Activated CD8-positive, alpha-beta memory T cell treated with anti-CD3 and anti-CD28 coated beads, Interleukin-2, amount 50 U/mL, for 24 hours (primary cell): ENCODE results near the gene TBX6.

ENCODE experiments used
- DNase-seq: peaks from one replicate; pipeline ENCODE4 v3.0.0-alpha.2; 2020; ENCODE audit errors: extremely low read depth

TBX6 gene

DNA sequence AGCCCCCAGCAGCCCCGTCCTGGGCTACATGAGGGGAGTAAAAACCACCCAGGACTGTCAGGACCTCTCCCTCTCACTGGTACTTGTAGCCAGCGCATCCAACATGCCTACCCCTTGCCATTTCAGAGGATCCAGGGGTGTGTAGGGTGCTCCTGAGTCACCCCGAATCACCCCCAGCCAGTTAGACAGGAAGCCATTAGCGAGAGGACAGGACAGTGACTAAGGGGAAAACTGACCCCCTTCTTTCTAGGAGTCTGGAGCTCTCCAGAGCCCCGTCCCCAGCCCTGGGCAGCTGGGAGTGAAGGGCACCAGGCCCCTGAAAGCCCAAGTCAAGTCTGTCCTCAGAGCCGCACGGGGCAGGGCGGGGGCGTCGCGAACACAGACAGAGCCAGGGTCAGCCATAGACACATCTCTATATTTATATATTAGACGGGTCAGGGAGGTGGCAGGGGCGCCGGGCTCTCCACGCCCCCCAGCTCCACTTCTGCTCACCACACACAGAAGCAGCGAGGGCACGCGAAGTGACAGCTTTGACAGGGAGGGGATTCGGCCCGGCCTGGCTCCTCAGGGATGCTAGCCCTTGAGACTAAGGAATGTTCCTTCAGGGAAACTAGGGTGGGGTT lies 22.1 kb upstream of the TBX6 start:
- DNase-seq = no peak

DNA sequence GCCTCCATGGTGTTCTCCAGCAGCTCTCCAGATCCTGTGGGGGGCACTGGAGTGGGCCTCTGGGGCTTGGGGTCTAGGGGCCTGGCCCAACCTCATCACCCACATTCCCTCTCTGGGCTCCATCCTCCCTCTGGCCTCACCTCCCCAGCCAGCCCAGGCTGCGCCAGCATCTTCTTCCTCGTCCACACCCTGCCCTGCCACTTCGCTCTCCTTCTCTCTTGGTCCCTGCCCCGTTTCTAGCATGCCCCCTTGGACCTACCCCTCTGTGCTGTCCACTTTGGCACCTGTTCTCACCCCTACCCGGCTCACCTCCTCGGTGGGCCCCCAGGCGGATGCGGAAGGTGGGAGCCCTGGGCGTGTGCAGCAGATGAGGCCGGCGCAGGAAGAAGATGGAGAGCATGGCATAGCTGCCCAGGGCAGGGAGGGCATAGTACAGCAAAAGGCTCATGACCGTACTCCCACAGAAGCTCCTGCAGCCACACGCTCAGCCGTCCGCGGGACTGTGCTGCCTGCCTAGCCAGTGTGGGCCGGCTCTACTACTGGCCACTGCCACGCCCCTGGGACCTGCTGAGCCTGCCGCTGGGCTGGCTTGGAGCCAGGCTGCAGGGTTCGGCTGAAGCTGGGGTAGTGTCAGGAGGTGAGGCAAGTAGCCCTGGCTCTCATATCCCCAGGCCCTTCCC lies 21.4 kb upstream of the TBX6 start, which contains the start of gene GDPD3:
Gene GDPD3 (minus strand): TSS at position 507 of the 680 bp plus-strand sequence. CDS start 59 bp downstream, at position 448.
- no peak for DNase-seq

DNA sequence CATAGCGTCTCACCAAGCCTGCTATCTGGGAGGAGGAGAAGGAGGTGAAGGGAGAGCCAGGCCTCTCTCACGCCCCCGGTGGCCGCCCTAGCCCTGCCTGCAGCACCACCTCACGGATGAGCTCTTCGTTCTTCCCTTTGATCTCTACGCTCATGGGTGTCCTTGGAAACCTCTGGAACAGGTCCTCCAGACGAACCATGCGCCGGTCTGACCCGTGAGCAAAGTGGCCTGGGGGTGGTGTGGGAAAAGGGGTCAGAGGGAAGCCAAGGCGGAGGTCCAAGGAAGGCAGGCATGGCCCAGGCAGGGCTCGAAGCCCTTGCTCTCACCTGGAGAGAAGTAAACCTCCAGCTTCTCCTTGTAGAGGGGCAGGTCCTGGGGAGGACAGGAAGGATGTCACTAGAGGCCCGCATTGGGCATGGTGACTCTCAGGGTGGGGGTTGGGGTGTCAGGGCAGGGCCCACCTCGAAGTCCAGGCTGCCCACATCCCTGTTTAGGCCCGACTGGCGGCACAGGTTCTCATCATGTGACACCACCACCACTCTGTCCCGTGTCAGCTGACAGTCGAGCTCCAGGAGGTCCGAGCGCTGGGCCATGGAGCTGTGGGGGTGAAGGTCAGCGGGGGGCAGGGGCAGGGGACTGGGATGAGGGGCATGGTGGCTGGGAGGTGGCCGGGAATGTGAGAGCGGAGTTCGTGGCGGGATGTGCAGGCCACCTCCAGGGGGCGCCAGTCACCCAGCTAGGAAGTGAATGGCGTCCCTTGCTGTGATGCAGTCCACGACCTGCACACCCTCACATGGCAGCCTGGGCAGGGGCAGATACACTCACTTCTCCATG lies 20.7 kb upstream of the TBX6 start:
- DNase-seq = no peak

DNA sequence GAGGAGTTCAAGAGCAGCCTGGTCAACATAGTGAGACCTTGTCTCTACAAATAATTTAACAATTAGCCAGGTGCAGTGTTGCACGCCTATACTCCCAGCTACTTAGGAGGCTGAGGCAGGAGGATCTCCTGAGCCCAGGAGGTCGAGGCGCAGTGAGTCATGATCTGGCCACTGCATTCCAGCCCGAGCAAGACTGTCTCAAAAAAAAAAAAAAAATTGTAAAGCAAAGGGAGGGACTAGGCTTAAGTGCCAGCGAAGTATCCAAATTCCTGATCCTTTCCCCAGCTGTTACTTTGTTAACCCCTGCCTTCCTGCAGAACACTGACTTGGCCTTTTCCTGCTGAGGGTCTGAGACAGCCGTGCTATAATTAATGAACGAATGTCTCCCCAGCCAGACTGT lies 18.9 kb upstream of the TBX6 start:
- DNase-seq = no peak

DNA sequence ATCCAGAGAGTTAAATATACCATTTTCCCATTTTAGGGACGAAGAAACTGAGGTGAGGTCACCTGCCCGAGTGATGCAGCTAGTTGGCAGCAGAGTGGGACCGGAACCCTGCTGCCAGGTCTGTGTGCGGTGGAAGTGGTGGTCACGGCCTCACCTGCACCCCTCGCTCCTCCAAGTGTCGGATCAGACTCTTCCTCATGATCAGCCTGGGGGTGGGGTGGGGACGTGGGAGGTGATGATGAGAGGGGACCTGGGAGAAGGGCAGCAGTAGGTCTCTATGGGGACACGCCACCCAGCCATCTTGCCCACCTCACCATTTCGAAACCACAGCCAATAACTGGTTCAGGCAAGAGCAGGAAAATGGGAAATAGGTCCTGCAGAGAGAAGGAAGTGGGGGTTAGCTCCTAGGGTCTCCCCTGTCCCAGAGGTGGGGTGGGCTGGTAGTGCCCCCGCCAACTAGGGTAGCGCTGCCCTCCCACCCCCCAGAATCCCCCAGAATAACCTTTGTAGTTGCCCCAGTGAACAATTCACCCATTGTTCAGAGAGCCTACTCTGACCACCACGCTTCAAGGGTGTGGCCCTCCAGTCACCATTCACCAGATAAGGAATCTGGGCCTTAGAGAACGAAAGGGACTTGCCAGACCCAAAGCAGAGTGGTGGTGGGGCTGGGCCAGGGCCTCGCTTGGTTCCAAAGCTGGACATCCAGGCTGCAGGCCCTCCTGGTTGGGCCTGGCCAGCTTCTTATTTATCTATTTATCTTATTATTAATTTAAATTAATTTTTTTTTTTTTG lies 16.5 kb upstream of the TBX6 start:
- no peak for DNase-seq

DNA sequence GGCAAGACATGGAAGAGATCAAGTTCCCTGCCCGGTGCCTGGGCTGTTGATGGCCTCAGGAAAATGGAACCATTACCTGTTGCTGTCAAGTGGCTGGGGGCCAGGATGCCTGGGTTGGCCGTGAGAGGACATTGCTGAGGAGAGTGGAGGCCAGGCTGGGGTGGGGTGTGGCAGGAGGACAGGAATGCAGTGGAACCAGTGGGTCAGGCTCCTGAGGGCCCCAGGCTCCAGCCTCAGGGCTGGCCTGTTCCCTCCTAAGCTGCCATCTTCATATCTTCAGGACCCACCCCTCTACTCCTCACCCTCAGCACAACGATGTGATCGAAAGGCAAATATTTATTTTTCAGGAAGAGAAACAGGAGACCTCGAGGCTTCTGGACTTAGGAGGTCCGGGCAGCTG lies 12.8 kb upstream of the TBX6 start:
- DNase-seq = no peak

DNA sequence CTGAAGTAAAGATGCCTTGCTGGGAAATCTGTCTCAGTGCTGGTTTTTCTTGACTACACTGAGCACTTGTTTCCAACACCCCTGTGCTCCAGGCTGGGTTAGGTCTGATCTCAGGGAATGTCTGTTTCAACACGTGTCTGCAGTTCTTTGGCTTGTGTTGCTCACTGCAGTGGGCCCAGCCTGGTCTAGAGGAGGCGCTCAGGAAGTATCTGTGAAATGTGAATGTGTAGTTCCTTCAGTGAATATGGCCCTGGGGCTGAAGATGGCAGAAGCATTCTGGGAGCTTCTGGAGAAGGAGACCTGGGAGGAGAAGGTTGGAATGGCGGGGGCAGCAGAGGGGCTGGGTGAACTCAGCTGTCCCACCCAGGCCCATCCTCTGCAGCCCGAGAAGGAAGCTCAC lies 12.4 kb upstream of the TBX6 start:
- DNase-seq = no peak

DNA sequence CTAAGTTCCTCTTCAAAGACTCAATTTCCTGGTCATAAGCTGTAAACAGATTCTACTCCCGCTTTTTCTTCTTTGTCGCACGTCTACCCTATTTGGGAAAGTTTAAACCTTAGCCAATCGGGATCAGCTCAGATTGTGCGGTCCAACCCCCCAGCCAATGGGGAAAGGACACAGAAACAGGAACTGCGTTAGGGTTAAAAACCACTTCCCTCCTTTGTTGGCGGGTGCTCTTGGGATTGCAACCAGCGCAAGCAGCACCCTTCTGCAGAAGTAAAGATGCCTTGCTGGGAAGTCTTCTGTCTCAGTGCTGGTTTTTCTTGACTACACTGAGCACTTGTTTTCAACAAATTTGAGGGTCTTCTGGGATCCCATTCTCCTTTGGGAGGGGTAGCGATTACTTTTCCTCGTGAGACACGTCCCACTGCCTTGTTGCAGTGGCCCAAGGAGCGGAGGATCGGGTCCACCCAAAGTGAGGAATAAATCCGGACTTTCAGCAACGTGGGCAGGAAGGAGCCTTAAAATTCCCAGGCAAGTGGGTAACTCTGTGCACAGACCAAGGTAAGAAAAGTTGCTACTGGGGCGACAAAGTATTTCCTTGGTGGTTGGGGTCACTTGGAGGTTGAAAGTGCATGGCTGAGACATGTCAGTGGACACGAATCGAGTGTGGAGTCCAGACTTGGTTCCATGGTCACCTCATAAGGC lies 5.3 kb upstream of the TBX6 start:
- DNase-seq = no peak

DNA sequence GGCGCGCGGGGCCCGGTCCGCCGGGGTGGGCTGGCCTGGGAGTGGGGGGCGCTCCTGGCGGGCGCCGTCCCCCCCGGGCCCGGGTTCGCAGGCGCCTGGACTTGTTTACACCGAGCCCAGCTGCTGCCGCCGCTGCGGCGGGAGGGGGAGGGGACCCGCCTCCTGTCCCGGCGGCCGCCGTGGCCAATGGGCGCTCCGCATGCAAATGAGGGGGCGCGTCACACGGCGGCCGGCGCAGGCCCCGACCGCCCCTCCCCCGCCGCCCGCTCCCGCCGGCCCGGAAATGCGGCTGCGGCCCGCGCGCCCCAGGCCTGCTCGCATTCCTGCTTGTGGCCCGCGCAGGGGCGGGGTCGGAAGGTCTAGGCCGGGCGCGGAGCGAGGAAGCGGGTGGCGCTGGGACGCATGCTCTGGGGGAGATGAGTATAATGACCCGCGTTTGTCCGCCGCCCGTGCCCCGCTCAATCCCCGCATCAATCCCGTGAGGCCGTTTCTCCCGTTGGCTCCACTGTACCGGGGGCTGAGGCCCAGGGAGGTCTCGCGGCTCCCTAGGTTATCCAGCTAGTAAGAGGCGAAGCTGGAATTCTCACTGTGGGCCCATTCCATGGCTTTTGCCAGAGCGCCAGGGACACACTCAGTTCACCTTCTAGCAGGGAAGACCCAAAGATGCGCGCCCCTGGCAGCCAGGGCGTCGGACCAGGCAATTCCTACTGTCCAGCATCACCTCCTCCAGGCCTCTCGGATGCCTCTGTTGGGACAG lies 4.6 kb upstream of the TBX6 start, which contains the start of gene YPEL3:
Gene YPEL3 (minus strand): TSS at position 109 of the 757 bp plus-strand sequence. CDS start 731 bp downstream, outside the sequence.
- peak; percentile 53 for DNase-seq

DNA sequence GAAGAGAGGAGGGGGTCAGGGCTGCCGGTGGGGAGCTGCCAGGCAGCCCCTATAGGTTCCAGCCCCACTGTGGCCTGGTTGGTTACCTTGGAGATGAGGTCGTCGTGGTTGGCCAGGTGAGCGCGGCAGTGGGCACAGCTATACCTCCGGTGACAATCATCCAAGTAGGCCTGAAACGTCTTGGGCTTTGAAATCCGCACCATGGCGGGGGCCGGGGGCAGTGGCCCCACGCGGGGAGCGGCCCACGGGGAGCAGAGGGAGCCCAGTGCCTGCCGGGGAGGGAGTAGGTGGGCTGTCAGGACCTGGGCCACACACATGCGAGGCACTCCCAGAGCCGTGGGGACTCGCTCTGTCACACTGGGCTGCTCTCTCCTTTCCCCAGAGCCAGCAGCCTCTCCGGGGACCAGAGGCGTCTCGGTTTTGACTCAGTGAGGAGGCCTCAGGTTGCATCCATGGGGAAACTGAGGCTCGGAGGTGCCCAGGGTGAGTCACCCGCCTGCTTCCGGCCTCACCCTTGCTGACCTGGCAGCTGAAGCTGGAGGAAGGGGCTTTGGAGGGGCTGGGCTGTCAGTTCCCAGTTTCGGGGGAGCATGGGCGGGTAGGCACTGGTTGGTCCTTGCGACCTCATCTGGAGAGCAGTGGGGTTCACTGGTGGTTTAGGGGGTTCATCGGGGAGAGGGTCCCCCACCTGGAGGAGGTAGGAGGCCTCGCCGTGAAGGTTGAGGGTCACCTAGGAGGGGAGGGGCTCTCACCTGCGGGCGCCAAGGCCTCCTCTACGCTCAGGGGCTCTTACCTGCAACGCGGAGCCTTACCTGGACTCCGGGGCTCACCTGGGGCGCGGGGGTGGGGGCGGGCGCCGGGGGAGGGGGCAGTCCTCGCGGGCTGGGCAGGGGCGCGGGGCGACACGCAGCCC lies 3.7 kb upstream of the TBX6 start:
- no peak for DNase-seq

DNA sequence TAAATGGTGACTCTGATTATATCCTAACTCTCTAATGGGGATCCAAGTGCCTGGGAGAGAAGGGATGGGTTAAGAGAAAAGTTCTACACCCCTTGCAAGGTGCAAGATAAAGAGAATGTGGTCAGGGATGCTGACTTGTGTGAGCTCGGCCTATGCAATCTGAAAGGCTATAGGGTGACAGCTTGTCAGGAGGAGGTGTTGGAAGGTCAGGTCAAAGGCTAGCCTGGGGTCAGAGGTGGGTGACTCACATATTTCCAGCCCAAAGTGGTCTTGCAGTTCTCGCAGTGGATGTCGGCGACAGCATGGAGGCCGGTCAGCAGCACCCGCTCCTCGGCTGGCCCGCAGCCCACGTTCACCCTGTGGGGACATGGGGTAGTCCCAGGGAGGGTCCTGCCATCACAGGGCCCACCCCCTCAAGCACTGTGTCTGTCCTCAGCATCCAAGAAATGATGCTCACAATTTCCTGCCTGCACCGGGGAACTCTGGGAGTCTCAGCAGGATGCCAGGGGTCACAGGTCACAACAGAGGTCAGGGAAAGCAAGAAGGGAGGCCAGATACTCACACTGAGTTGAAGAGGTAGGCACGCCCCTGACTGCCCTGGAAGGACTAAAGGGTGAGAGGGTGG lies 2.9 kb upstream of the TBX6 start:
- no peak for DNase-seq

DNA sequence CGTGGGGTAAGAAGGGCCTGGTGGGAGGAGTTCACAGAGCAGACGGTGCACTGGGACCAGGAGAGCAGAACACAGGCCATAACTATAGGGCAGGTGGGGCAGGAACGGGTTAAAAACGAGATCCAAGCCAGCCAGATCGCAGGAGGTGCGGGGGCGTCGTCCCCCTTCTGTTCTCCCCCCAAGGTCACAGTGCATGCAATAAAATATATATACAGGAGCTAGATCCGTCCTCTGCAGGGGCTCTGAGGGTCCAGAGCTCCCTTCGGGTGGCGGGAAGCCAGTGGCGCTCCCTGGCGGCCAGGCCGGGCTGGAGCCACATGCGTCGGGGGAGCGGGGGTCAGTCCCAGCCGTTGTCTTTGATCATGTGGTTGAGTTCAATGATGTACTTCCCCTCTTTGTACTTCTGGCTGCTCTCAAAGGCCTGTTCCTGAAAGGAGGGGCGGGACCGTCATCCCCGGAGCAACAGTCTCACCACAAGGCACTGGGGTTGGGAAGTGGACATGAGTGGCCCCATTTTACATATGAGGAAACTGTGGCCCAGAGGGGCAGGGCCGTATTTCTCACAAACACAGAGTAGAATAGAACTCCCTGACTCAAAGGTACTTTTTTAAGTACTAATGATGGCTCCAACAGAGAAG lies 768 bp upstream of the TBX6 start:
- DNase-seq = peak; percentile 29

DNA sequence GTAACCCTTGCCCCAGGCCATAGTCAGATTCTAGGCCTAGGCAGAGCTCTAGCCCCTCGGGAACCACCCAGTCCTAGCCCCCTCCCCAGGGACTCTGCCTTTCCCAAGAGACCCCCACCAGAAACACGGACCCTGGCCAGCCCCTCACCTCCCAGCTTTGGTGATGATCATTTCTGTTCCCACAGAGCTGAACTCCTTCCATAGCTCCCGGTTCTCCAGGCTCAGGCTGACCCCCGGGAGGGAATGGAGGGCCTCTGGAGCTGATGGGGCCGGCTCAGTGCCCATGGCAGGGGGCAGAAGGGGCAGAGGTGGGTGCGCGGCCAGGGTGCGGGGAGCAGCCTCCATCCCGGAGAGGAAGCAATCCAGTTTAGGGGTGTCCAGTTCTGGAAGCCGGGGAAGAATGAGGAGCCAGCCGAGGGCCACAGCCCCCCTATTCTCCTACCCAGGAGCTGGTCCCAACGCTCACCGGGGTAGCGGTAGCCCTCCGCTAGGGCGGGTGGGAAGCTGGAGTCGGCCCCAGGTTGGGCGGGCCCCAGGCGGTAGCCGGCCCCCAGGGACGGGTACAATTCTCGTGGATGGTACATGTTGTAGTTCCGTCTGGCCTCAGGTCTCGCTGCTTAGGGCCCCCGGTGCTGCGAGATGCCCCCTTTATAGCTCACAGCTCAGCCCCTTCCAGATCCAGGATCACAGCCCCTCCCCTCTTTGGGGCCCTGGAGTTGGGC lies 953 bp downstream of the TBX6 start:
- no peak for DNase-seq

DNA sequence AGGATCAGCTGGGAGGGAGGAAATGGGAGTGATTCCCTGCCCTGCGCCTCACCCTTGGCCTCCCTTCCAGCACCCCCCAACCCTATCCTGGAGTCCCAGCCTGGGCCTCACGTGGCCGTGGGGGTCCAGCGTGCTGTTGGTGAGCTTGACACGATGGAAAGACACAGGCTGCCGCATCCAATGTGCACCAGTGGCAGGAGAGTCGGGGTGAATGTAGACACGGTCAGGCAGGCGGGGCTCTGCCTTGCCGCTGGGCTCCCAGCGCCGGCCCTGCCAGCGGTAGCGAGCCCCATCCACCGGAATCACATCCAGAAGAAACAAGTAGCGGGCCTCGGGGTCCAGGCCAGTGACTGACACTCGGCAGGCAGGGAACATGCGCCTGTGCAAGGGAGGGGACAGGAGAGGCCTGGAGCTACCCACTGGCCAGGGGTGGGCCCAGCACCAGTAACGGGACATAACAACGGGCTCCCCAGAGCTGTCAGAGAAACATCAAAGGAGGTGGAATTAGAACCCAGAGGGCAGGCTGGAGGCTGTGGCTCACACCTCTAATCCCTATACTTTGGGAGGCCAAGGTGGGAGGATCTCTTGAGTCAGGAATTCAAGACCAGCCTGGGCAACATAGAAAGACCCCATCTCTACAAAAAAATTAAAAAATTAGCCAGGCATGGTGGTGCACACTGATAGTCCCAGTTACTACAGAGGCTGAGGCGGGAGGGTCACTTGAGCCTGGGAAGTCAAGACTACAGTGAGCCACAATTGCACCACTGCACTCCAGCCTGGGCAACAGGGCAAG lies 2.7 kb downstream of the TBX6 start:
- DNase-seq = no peak

DNA sequence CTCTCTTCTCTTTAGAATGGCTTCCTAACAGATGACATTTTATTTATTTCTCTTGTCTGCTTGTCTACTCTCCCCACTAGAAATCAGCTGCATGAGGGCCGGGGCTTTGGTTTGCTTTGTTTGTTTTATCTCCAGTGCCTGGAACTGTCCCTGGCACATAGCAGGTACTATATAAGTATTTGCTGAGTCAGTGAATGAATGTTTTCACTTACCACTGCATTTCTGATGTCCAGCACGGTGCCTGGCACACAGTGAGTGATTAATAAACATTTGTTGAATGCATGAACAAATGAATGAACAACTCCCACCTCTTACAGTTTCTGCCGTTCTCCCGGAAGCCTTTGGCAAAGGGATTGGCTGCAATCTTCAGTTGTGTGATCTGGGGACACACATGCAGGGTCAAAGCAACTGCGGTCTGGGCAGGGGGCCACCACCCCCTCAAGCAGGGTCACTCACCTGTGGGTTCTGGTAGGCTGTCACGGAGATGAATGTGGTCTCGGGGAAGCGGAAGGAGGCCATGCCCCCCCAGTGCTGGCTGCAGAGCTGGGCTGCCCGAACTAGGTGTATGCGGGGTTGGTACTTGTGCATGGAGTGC lies 3.4 kb downstream of the TBX6 start:
- DNase-seq = no peak

DNA sequence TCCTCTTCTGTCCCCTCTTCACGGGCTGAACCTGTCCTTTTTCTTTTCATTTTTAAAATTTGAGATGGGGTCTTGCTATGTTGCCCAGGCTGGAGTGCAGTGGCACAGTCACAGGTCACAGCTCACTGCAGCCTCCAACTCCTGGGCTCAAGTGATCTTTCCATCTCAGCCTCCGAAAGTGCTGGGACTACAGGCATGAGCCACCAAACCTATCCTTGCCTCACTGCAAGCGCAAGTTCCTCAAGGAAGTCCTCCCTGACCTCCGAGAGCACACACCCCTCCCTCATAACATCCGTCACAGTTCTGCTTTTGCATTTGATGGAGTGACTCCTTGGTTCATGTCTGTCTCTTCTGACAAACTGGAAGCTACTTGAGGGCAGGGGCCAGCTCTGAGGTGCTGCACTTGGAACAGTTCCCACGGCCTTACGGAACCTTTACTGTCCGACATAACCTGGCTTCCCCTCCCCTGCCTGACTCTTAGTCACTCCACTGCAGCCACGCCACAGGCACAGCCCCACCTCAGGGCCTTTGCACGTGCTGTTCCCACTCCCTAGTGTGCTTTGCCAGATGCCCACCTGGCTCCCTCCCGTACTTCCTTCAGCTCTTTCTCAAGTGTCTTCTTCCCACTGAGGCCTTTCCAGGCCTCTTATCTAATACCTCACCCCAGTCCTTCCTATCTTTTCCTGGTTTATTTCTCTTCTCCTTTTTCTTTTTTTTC lies 4.4 kb downstream of the TBX6 start:
- DNase-seq = no peak
